Heart right ventricle (tissue), 16 donors: ENCODE data around the gene NGEF. TPM values are rescaled to one million over a fixed set of nuclear protein-coding genes. Genes with fewer than 3 reads are reported as not detected.

Experiments used
- ATAC-seq, 8 donors: fragments of 200-7000 bp; cut with Tn5 transposase; one replicate each; pipeline ENCODE4 v1.9.1; 2020; ENCODE audit warnings: mild to moderate bottlenecking in 8 of 8, moderate library complexity in 8 of 8, moderate number of reproducible peaks in 1 of 8
- DNase-seq, 2 donors: peaks; one replicate each; pipeline ENCODE4 v3.0.0-alpha.2; 2020
- H3K27ac ChIP-seq, 10 donors: fragments of 200-600 bp; sonication (generic) in 2 of 10; one replicate each; pipeline versions ENCODE4 v1.5.0 to v1.8.0; 2020 to 2022; ENCODE audit warnings: mild to moderate bottlenecking in 3 of 10
- H3K27me3 ChIP-seq, 7 donors: fragments of 200-600 bp; one replicate each; pipeline ENCODE4 v1.8.0; 2021 to 2022; ENCODE audit warnings: mild to moderate bottlenecking in 2 of 7
- H3K36me3 ChIP-seq, 9 donors: fragments of 200-600 bp; sonication (generic) in 1 of 9; one replicate each; pipeline versions ENCODE4 v1.5.0 to v1.8.0; 2020 to 2022; ENCODE audit warnings: mild to moderate bottlenecking in 2 of 9
- H3K4me1 ChIP-seq, 9 donors: fragments of 200-600 bp; sonication (generic) in 1 of 9; one replicate each; pipeline versions ENCODE4 v1.5.0 to v1.8.0; 2020 to 2022; ENCODE audit warnings: mild to moderate bottlenecking in 4 of 9
- H3K4me3 ChIP-seq, 10 donors: fragments of 200-600 bp; sonication (generic) in 2 of 10; one replicate each; pipeline versions ENCODE4 v1.5.0 to v1.8.0; 2020 to 2022; ENCODE audit warnings: mild to moderate bottlenecking in 7 of 10, moderate library complexity in 2 of 10
- H3K9me3 ChIP-seq, 11 donors: fragments of 200-600 bp in 10 of 11; sonication (generic) in 2 of 11; one replicate each; pipeline versions ENCODE4 v1.5.0 to v1.8.0; 2013 to 2022; ENCODE audit warnings: mild to moderate bottlenecking in 2 of 11, control low read depth in 1 of 11, moderate library complexity in 1 of 11
- CTCF ChIP-seq, 9 donors: fragments of 200-600 bp; sonication (generic) in 2 of 9; IDR thresholded peaks; one replicate each; pipeline versions ENCODE4 v1.5.0 to v1.8.0; 2021 to 2022; ENCODE audit warnings: antibody characterized with exemption in 9 of 9, mild to moderate bottlenecking in 5 of 9, moderate library complexity in 1 of 9
- WGBS, 2 donors: extraction: QIAGEN DNeasy Blood & Tissue Kit; methylation state at CpG; one replicate each; pipeline ENCODE4 v1.1.7; 2013; ENCODE audit warnings: inconsistent platforms in 1 of 2; 5-methylcytosine and 5-hydroxymethylcytosine counted together
- intact Hi-C, 10 donors: fragments of 100-400 bp; cut with DNase I; formaldehyde crosslinking; loops; one replicate each; pipeline versions ENCODE4 v1.11.1 to v1.14.2; 2022
- polyA plus RNA-seq, 2 donors: library from polyadenylated mRNA; stranded (reverse); fragments of 200-250 nt; gene quantifications; one replicate each; pipeline ENCODE4 v1.2.3, GENCODE V29; 2013
- total RNA-seq, 10 donors: library from RNA; stranded (reverse); fragmentation: NEBNext Ultra II Directional in 3 of 10; extraction: Animal tissue kit (Norgen Biotek cat#: 25700) in 3 of 10; gene quantifications; one replicate each; pipeline versions ENCODE4 v1.2.1 to v1.2.4, GENCODE V29; 2021 to 2023
- donor health status: Arrhythmogenic right ventricular cardiomyopathy.
- donor health status: ischemic (EF 13 %, LVEDD 7.1; RV severe dilation, severe dysfunction).
- donor health status: healthy with polysubstance abuse.
- donor health status: DM: no; HTN: yes; CAD: no.
- donor health status: DM: no; HTN: no; CAD: no.
- donor health status: ischemic (EF 25% LVEDD 6.9; RV normal size, moderate dysfunction).
- donor health status: ischemic (EF 25% LVEDD 5.7; RV mildly dilated, moderate dysfunction).
- donor health status: healthy.
- donor health status: DM: yes; HTN: yes; CAD: no.
- donor health status: Ischemic cardiomyopathy.
- donor health status: ischemic (EF 35%, LVEDD 5.7; RV mildly dilated, moderate dysfunction).
- donor health status: nonischemic (EF 11% LVEDD 7.7; RV severe dilation, severe dysfunction).
- donor health status: DM: yes; HTN: yes; CAD: no.
- donor health status: PGD.
- donor health status: ischemic (EF 29% LVEDD 5.4; RV normal size, mild dysfunction).
- donor health status: nonischemic (EF 23%, LVEDD 6.1; RV moderate dilation, normal function).

The NGEF gene
- total and polyA plus RNA-seq, 12 donors: 0.27 to 0.75 (median 0.54) TPM; not detected in 3

DNA sequence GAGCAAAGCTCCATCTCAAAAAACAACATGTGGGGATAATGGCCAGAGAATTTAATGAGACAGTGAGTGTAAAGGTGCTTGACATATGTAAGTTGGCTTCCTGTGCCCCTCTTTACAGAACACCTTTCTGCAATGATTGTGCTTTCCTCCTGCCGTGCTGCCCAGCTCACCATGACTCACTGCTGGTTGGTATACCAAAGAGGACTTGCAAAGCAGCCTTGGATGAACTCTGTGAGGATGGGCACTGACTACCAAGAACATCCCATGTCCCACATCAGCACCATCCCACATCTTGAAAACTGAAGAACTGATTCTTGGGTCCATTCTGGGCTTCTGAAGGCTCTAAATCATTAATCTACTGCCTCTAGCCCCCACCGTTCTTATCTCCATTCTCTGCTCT is 52.2 kb downstream of the NGEF start:
- no peaks in the 10 kb centered on the region for H3K4me1 ChIP-seq
- H3K27me3 ChIP-seq: peaks cover 0 to 7% (median 0%) of the 10 kb centered on the region in 7 donors
- no peak overlapping the region for H3K27ac ChIP-seq
- no peak for DNase-seq
- 82 to 83% methylated on average over 2 of the region's 2 CpGs for WGBS, 2 donors
- ATAC-seq: no peak
- H3K36me3 ChIP-seq: no peaks in the 10 kb centered on the region
- TF ChIP-seq CTCF (IDR thresholded peaks at IDR 0.05): no peak
- no peak overlapping the region for H3K4me3 ChIP-seq
- H3K9me3 ChIP-seq: peaks cover 0 to 20% (median 4%) of the 10 kb centered on the region in 11 donors
- intact Hi-C loops: no loop called here

DNA sequence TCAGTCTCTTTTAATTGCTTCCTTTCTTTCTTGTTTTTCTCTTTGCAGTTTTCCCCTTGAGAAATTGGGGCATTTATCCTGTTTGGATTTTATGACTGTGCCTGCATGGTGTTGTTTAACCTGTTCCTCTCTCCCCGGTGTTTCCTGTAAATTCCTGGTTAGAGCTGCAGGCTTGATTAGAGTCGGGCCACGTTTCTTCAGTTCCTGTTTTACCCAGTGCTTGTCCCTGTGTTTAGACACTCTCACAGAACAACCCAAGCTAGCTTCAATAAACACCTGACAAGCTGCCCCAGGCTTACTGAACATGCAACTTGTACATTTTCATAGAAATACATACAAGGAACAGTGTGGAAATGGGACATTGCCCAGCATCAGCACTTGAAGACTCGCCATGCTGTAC is 53.9 kb downstream of the NGEF start:
- H3K4me1 ChIP-seq: no peaks in the 10 kb centered on the region
- H3K9me3 ChIP-seq: peaks cover 0 to 20% (median 4%) of the 10 kb centered on the region in 11 donors
- intact Hi-C loops: no loop called here
- DNase-seq (no peak), ATAC-seq (no peak)
- WGBS, 2 donors: 86 to 88% methylated on average over 4 of the region's 4 CpGs
- H3K36me3 ChIP-seq: no peaks in the 10 kb centered on the region
- peaks cover 0 to 12% (median 0%) of the 10 kb centered on the region in 7 donors for H3K27me3 ChIP-seq
- H3K4me3 ChIP-seq: no peak overlapping the region
- no peak for TF ChIP-seq CTCF (IDR thresholded peaks at IDR 0.05)
- H3K27ac ChIP-seq: no peak overlapping the region

GRCh38 chr2:232957657-232958090 is 55.4 kb downstream of the NGEF start:
- intact Hi-C loops: no loop called here
- ATAC-seq: no peak
- no peak for DNase-seq
- H3K4me1 ChIP-seq: no peaks in the 10 kb centered on the region
- H3K4me3 ChIP-seq: no peak overlapping the region
- H3K27me3 ChIP-seq: peaks cover 0 to 19% (median under 1%) of the 10 kb centered on the region in 7 donors
- no peaks in the 10 kb centered on the region for H3K36me3 ChIP-seq
- no peak overlapping the region for H3K27ac ChIP-seq
- TF ChIP-seq CTCF (IDR thresholded peaks at IDR 0.05): no peak
- peaks cover 0 to 11% (median 4%) of the 10 kb centered on the region in 11 donors for H3K9me3 ChIP-seq
- 38 to 52% methylated on average over 3 of the region's 3 CpGs for whole genome bisulfite sequencing, 2 donors

DNA sequence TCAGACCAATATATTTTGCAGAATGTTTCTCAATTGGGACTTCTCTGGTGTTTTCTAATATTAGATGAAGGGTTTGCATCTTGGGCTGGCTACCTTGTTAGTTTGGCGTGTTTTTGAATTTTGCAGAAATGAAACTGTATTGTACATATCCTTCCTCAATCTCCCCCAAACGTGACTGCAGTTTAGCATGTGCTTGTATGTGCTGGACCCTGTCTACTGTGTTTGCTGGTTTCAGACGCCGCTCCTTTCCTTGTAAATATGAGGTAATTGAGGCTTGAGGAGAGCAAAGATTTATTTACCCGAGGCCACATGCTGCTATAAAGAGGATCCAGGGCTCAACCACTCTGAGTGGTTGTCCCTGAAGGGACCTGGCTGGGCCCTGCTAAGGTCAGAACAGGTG is 57.2 kb downstream of the NGEF start:
- TF ChIP-seq CTCF (IDR thresholded peaks at IDR 0.05): no peak
- DNase-seq (no peak), ATAC-seq (no peak)
- no peak overlapping the region for H3K27ac ChIP-seq
- H3K36me3 ChIP-seq: no peaks in the 10 kb centered on the region
- no peaks in the 10 kb centered on the region for H3K4me1 ChIP-seq
- 69 to 76% methylated on average over 5 of the region's 5 CpGs for WGBS, 2 donors
- no peak overlapping the region for H3K4me3 ChIP-seq
- H3K27me3 ChIP-seq: peaks cover 0 to 18% (median 4%) of the 10 kb centered on the region in 7 donors
- intact Hi-C loops: no loop called here
- no peaks in the 10 kb centered on the region for H3K9me3 ChIP-seq
